A673 (cell line): ENCODE results near the gene UQCRC2.

Experiments
- CTCF ChIP-seq: fragments of 300-800, 200-600 bp; sonication (generic); conservative IDR thresholded peaks from 2 replicates; pipeline ENCODE4 v1.5.1; 2017; ENCODE audit warnings: low read depth, mild to moderate bottlenecking, antibody characterized with exemption, low read length, moderate library complexity, mixed read lengths
- EZH2 ChIP-seq: fragments of 200-600 bp; sonication (generic); IDR thresholded peaks from 2 replicates; pipeline ENCODE4 v1.6.1; 2017; ENCODE audit warnings: borderline replicate concordance, low read depth, mild to moderate bottlenecking, mixed read lengths, antibody characterized with exemption, low read length; ENCODE audit not compliant: poor library complexity, severe bottlenecking

DNA sequence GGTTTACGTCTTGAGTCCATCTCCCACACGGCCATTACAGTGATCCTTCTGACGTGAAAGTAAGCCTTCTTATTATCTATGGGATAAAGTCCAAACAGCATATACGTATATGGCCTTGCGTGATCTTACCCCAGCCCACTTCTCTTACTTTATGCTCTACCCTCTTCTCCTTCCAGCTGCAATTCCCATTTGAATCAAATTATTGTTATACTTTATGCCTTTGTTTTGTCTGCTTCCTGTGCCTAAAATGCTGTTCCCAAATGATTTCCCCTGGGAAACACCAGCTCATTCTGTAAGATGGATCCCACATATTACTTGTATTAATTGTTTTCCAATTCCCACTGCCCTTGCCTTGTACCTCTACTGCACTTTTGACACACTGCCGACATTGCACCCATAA lies 11.2 kb downstream of the UQCRC2 start:
- TF ChIP-seq CTCF: no peak
- no peak for TF ChIP-seq EZH2
